HuH-7 (cell line): ENCODE results near the gene AKAP8L.
"Not testable (repeated sequence)": the region's sequence is repeated elsewhere in the genome, so short reads cannot be mapped to it uniquely, and the experiment has no call there.

ENCODE experiments used
- DNase-seq: peaks from one replicate; pipeline ENCODE4 v3.0.0; 2011; ENCODE audit warnings: low spot score

The AKAP8L gene

DNA sequence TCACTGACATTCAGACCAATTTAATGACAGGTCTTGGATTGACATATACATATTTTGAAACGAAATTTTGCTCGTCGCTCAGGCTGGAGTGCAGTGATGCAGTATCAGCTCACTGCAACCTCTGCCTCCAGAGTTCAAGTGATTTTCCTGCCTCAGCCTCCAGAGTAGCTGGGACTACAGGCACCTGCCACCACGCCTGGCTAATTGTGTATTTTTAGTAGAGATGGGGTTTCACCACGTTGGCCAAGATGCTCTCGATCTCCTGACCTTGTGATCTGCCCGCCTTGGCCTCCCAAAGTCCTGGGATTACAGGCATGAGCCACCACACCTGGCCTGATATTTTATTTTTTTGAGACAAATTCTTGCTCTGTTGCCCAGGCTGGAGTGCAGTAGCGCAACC is 66.3 kb downstream of the AKAP8L start:
- DNase-seq = not testable (repeated sequence)

DNA sequence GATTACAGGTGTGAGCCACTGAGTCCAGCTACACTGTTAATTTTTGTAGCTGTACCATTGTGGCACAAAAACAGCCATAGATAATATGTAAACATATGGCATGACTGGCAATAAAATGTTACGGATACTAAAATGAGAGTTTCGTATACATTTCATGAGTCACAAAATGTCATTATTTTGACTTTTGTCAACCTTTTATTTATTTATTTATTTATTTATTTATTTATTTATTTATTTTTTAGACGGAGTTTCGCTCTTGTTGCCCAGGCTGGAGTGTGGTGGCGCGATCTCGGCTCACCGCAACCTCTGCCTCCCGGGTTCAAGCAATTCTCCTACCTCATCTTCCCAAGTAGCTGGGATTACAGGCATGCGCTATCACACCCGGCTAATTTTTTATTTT is 77.5 kb downstream of the AKAP8L start:
- DNase-seq = not testable (repeated sequence)

DNA sequence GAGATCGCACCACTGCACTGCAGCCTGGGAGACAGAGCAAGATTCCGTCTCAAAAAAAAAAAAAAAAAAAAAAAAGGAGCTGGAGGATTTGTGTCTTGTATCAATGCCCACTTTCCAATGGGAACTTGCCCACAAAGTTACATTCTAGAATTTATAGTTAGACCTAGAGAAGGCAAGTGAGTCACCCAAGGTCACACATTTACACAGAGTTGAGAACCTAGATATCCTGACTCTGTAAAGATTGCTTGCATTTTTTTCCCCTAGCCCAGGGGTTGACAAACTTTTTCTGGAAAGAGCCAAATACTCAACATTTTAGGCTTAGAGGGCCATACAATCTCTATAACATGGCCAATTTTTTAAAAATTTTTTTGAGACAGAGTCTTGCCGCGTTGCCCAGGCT is 78.7 kb downstream of the AKAP8L start:
- no peak for DNase-seq

DNA sequence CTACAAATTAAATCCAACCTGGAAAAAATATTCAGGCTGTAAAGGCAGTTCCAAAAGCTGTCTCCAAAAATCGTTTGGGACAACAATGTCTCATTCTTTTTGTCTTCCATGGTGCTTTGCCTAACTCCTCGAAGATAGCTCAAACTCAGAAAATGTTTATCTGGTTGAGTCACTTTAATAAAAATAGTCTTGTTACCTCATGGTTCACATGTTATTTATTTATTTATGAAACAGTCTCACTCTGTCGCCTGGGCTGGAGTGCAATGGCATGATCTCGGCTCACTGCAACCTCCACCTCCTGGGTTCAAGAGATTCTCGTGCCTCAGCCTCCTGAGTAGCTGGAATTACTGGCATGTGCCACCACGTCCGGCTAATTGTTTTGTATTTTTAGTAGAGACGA is 81.6 kb downstream of the AKAP8L start:
- no peak for DNase-seq

DNA sequence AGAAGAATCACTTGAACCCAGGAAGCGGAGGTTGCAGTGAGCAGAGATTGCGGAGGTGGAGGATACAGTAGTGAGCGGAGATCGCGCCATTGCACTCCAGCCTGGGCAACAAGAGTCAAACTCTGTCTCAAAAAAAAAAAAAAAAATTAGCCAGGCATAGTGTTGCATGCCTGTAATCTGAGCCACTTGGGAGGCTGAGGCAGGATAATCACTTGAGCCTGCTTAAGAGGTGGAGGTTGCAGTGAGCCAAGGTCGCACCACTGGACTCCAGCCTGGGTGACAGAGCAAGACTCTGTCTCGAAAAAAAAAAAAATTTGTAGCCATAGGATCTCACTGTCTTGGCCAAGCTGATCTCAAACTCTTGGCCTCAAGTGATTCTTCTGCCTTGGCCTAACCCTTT is 82.8 kb downstream of the AKAP8L start:
- DNase-seq = not testable (repeated sequence)

DNA sequence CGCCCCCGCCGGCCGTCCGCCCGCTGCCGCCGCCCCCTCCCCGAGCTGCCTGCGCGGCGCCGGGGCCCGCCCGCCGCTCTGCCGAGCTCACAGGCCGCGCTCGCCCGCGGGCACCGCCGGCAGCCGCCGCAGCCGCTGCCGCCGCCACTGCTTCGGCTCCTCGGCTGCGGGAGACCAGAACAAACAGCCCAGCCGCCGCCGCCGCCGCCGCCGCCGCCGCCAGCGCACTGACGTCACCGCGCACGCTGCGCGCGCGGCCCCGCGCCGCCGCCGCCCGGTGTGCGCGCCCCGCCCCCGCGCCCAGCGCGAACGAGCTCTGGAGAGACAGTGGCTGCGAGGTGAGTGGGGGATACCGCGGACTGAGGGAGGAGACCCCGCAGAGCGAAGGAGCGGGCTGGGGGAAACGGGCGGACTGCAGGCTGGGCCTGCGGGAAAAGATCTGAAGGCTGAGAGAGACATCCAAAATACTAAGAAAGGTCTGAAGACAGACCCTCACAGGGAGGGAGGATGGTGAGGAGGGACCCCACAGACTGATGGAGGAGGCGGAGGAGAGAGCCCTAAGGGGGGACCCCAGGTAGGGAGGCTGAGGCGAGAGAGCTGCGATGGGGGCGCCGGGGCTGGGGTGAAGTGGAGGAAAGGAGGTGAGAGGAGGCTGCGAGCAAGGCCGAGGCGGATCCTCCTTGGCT is 86.3 kb downstream of the AKAP8L start, which contains the start of gene BRD4:
Gene BRD4, minus strand, starts transcription at position 229 of the 686 bp plus-strand sequence. CDS start 59,440 bp downstream, outside the sequence.
- peak; percentile 77 for DNase-seq

DNA sequence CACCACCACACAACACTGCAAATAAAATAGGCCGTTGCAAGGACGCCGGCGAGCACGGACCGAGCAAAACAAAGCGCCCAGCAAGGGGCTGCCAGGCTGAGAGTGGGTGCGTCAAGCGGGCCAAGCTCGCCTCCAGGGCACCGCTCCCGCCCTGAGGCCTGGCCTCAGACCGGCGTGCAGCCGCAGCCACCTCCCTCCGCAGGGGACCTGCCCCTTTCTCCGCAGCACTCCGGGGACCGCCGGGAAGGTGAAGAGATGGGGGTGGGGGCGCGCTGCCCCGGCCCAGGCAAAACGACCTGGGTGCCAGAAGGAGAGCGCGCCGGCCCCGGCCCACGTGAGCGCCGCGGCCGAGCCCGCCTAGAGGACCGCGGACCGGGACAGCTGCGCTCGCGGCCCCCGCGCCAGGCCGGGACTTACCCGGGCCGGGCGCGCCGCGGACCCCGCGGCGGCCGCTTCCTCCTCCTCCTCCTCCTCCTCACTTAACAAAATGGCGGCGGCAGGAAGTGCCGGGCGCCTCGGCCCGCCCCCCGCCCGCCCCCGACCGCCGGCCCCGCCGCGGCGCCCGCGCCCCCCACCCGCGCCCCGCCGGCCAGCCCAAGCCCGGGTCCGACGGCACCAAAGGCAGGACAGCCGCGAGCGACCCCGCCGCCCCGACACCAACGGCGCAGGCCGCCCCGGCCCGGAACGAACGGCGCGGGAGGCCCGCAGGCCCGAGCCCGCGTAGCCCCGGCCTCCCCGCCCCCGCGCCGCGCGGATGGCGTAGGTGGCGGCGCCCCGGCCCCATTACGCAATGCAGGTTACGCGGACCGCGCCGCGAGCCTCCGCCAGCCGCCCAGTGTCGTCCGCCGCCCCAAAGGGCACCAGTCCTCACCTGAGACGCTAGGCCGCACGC is 87.1 kb downstream of the AKAP8L start:
- peak; percentile 39 for DNase-seq

DNA sequence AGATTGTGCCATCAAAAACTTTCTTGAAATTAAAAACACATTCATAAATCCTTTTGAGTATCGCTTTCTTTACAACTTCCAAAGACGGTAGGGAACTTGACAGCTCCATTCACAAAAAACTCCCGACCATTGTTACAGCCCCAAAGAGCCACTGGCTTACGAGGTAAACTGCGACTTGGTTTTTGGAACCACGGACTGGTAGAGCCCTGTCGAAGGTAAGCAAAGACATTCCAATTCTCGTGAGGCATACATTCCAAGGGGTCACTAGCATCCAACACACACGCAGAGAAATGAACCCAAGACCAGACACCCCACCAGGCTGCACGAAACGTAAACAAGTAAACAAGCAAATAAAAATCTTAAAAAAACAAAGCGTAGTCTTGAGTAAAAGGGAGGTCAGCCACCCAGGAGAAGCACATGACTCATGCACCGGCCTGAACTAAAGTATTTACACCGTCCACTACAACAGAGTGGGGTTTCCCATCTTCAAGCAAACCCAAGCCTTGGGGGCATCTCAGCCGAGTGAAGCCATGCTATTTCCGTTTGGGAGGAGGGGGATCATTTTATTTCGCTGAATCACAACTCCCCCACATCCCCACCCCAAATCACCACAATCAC is 87.9 kb downstream of the AKAP8L start:
- DNase-seq = no peak
